SK-N-SH treated with all-trans-retinoic acid at 6 μM for 48 hours (cell line): ENCODE results near the gene OR4F6.

Source experiments
- ARNTL ChIP-seq: fragments of 450-650 bp; formaldehyde crosslinking; IDR thresholded peaks from 2 replicates; pipeline ENCODE4 v1.5.0; 2020; ENCODE audit warnings: low read depth, mild to moderate bottlenecking, moderate library complexity, borderline replicate concordance
- CREB5 ChIP-seq: fragments of 250-450 bp; sonication (Bioruptor Pico); IDR thresholded peaks from 2 replicates; pipeline ENCODE4 v1.5.1; 2020; ENCODE audit warnings: low read depth, mild to moderate bottlenecking, moderate library complexity
- CSRNP3 ChIP-seq: fragments of 250-450 bp; sonication (Bioruptor Pico); IDR thresholded peaks from 2 replicates; pipeline ENCODE4 v1.5.1; 2021; ENCODE audit warnings: mild to moderate bottlenecking, moderate library complexity
- ESRRG ChIP-seq: fragments of 250-450 bp; sonication (Bioruptor Pico); IDR thresholded peaks from 2 replicates; pipeline ENCODE4 v1.6.1; 2021; ENCODE audit warnings: mild to moderate bottlenecking
- GLIS3 ChIP-seq: fragments of 250-450 bp; sonication (Bioruptor Pico); IDR thresholded peaks from 2 replicates; pipeline ENCODE4 v1.5.0; 2020; ENCODE audit warnings: mild to moderate bottlenecking, moderate library complexity
- ISL1 ChIP-seq: fragments of 250-450 bp; sonication (Bioruptor Pico); IDR thresholded peaks from 2 replicates; pipeline ENCODE4 v2.1.2; 2022; ENCODE audit warnings: mild to moderate bottlenecking, moderate library complexity
- POU6F1 ChIP-seq: fragments of 250-450 bp; sonication (Bioruptor Pico); IDR thresholded peaks from 2 replicates; pipeline ENCODE4 v1.8.0; 2021; ENCODE audit warnings: low read depth, mild to moderate bottlenecking, moderate library complexity, borderline replicate concordance
- ZC3H10 ChIP-seq: fragments of 250-450 bp; sonication (Bioruptor Pico); IDR thresholded peaks from 2 replicates; pipeline ENCODE4 v1.5.1; 2021; ENCODE audit warnings: mild to moderate bottlenecking, moderate library complexity
- ZFP3 ChIP-seq: fragments of 250-450 bp; sonication (Bioruptor Pico); IDR thresholded peaks from 2 replicates; pipeline ENCODE4 v1.5.0; 2020; ENCODE audit warnings: mild to moderate bottlenecking, moderate library complexity
- ZFP30 ChIP-seq: fragments of 450-650 bp; formaldehyde crosslinking; IDR thresholded peaks from 2 replicates; pipeline ENCODE4 v1.5.0; 2022; ENCODE audit warnings: mild to moderate bottlenecking, moderate library complexity
- ZNF8 ChIP-seq: fragments of 450-650 bp; formaldehyde crosslinking; IDR thresholded peaks from 2 replicates; pipeline ENCODE4 v1.5.0; 2020; ENCODE audit warnings: mild to moderate bottlenecking, moderate library complexity
- TF ChIP-seq, protein P1 (sequence below): fragments of 250-450 bp; sonication (Bioruptor Pico); IDR thresholded peaks from 2 replicates; pipeline ENCODE4 v1.8.0; 2020; ENCODE audit warnings: mild to moderate bottlenecking, moderate library complexity, borderline replicate concordance

- TF ChIP-seq ISL1 (CRISPR knock-in tag) (no peak), POU6F1 (CRISPR knock-in tag) (no peak), ZC3H10 (no peak), ESRRG (no peak), ZFP3 (CRISPR knock-in tag) (no peak), CREB5 (CRISPR knock-in tag) (no peak), ZNF8 (CRISPR knock-in tag) (no peak), ZFP30 (CRISPR knock-in tag) (no peak), GLIS3 (CRISPR knock-in tag) (no peak), CSRNP3 (CRISPR knock-in tag) (no peak), ARNTL (no peak)
- TF ChIP-seq, protein P1, sequence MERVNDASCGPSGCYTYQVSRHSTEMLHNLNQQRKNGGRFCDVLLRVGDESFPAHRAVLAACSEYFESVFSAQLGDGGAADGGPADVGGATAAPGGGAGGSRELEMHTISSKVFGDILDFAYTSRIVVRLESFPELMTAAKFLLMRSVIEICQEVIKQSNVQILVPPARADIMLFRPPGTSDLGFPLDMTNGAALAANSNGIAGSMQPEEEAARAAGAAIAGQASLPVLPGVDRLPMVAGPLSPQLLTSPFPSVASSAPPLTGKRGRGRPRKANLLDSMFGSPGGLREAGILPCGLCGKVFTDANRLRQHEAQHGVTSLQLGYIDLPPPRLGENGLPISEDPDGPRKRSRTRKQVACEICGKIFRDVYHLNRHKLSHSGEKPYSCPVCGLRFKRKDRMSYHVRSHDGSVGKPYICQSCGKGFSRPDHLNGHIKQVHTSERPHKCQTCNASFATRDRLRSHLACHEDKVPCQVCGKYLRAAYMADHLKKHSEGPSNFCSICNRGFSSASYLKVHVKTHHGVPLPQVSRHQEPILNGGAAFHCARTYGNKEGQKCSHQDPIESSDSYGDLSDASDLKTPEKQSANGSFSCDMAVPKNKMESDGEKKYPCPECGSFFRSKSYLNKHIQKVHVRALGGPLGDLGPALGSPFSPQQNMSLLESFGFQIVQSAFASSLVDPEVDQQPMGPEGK: no peak
These were observed 4.9 kb downstream of the OR4F6 start for GRCh38 chr15:101808201-101808600.
